Nephron progenitor cell (in vitro differentiated cells): ENCODE data around the gene LEMD2.

Experiments used
- DNase-seq: peaks from one replicate; pipeline ENCODE4 v3.0.0; 2021
- H3K27ac Mint-ChIP-seq: 2 replicates; pipeline ENCODE4 v1.8.0; 2021; ENCODE audit warnings: mild to moderate bottlenecking, moderate library complexity, mixed read lengths
- H3K27me3 Mint-ChIP-seq: 2 replicates; pipeline ENCODE4 v1.8.0; 2021; ENCODE audit warnings: mild to moderate bottlenecking, low read depth, mixed read lengths; ENCODE audit not compliant: poor library complexity
- H3K36me3 Mint-ChIP-seq: 2 replicates; pipeline ENCODE4 v1.8.0; 2021; ENCODE audit warnings: low read depth, mixed read lengths
- H3K4me1 Mint-ChIP-seq: 2 replicates; pipeline ENCODE4 v1.8.0; 2021; ENCODE audit warnings: mixed read lengths
- H3K4me3 Mint-ChIP-seq: 2 replicates; pipeline ENCODE4 v1.8.0; 2021; ENCODE audit warnings: mild to moderate bottlenecking, moderate library complexity, mixed read lengths
- H3K9me3 Mint-ChIP-seq: 2 replicates; pipeline ENCODE4 v1.8.0; 2021; ENCODE audit warnings: mild to moderate bottlenecking, moderate library complexity, mixed read lengths
- CTCF ChIP-seq: fragments of 200-600 bp; sonication (generic); IDR thresholded peaks from 2 replicates; pipeline ENCODE4 v1.5.0; 2021; ENCODE audit warnings: antibody characterized with exemption

LEMD2 gene

DNA sequence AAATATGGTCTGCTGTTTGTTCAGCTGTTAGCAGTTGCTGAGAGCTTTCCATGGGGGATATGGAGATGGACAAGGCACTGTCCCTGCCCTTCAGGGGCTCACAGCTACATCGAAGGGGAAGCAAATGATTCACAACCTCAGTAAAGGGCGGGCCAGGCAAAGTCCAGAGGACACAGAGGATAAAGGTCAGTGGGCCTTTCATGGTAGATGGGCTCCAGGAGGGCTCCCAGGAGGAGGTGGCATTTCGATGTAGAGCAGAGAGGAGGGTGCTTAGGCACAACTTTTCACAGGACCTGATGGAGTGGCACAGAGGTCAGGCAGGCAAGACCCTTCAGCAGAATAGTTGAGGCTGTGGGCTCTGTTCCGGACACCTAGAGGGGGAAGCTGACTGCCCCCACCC, 30.1 kb upstream of the LEMD2 start:
- peaks cover 27% of the 10 kb centered on the region for H3K27me3 Mint-ChIP-seq
- no peak for DNase-seq
- no peak overlapping the region for H3K27ac Mint-ChIP-seq
- TF ChIP-seq CTCF = no peak
- H3K4me1 Mint-ChIP-seq = peaks cover 22% of the 10 kb centered on the region
- H3K36me3 Mint-ChIP-seq = no peaks in the 10 kb centered on the region
- H3K9me3 Mint-ChIP-seq = no peaks in the 10 kb centered on the region
- H3K4me3 Mint-ChIP-seq = no peak overlapping the region

DNA sequence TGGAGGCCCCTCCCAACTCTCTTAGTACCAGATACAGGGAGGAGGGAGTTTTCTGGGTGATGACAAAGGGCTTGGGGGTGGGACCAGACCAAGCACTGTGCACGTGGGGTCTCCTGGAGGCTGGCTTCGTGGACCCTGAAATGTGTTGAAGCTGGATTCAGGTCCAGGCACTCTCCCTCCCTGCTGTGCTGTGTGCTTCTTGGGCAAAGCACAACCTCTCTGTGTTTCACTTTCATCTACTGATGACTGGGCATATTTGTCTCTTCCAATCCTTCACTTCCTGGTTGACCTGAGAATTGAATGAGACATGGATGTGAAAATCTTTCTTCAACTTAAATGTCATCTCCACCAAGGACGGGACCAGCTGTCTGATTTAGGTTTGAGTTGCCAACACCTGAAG, 29.4 kb upstream of the LEMD2 start:
- DNase-seq = no peak
- Mint-ChIP-seq H3K27ac (no peak overlapping the region), H3K4me1 (peaks cover 22% of the 10 kb centered on the region), H3K4me3 (no peak overlapping the region), H3K36me3 (no peaks in the 10 kb centered on the region), H3K27me3 (peaks cover 34% of the 10 kb centered on the region), H3K9me3 (no peaks in the 10 kb centered on the region)
- TF ChIP-seq CTCF = no peak

GRCh38 chr6:33817489-33817888, 28.6 kb upstream of the LEMD2 start:
- Mint-ChIP-seq H3K27ac (no peak overlapping the region), H3K9me3 (no peaks in the 10 kb centered on the region), H3K36me3 (no peaks in the 10 kb centered on the region), H3K27me3 (peaks cover 35% of the 10 kb centered on the region), H3K4me1 (peaks cover 21% of the 10 kb centered on the region), H3K4me3 (no peak overlapping the region)
- TF ChIP-seq CTCF = no peak
- DNase-seq = no peak

DNA sequence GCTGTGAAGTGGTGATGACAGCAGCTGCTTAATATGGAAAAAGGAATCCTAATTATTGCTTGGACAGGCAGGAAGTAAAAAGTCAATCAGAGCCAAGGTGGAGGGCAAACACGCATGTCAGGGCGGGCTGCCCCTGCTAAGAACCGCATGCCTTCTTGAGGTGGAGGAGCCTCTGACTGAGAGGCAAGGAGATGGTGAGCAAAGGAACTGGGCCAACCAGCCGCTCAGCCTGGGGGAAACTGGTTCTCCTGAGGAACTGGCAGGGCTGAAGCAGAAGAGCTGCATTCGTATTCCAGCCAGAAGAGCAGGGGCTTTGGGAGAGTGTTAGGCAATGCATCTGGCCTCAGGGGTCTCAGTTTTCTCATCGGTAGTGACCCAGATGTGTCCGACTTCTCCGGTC, 28.0 kb upstream of the LEMD2 start:
- Mint-ChIP-seq H3K27me3 (peaks cover 41% of the 10 kb centered on the region), H3K36me3 (no peaks in the 10 kb centered on the region), H3K4me3 (no peak overlapping the region), H3K27ac (no peak overlapping the region), H3K4me1 (peaks cover 21% of the 10 kb centered on the region), H3K9me3 (no peaks in the 10 kb centered on the region)
- no peak for DNase-seq
- TF ChIP-seq CTCF = no peak

DNA sequence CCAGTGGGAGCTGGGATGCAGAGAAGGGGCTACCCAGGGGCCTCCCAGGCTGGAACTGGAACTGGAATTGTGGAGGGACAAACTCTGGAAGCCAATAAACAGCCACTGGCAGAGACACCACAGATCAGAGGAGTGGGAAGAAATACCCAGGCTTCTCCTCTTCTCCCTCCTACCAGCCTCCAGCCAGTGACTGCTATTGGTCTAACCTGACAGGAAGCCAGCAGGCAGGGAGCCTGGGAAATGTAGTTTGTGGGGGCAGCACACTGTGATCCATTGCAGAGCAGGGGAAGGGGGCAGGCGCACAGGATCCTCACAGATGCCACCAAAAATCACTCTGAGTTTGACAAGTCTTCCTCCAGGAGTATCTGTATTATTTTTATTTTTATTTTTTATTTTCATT, 26.9 kb upstream of the LEMD2 start:
- Mint-ChIP-seq H3K27ac (no peak overlapping the region), H3K27me3 (peaks cover 45% of the 10 kb centered on the region), H3K4me1 (peaks cover 21% of the 10 kb centered on the region), H3K9me3 (no peaks in the 10 kb centered on the region), H3K36me3 (no peaks in the 10 kb centered on the region), H3K4me3 (no peak overlapping the region)
- no peak for TF ChIP-seq CTCF
- peak; percentile 58 for DNase-seq

DNA sequence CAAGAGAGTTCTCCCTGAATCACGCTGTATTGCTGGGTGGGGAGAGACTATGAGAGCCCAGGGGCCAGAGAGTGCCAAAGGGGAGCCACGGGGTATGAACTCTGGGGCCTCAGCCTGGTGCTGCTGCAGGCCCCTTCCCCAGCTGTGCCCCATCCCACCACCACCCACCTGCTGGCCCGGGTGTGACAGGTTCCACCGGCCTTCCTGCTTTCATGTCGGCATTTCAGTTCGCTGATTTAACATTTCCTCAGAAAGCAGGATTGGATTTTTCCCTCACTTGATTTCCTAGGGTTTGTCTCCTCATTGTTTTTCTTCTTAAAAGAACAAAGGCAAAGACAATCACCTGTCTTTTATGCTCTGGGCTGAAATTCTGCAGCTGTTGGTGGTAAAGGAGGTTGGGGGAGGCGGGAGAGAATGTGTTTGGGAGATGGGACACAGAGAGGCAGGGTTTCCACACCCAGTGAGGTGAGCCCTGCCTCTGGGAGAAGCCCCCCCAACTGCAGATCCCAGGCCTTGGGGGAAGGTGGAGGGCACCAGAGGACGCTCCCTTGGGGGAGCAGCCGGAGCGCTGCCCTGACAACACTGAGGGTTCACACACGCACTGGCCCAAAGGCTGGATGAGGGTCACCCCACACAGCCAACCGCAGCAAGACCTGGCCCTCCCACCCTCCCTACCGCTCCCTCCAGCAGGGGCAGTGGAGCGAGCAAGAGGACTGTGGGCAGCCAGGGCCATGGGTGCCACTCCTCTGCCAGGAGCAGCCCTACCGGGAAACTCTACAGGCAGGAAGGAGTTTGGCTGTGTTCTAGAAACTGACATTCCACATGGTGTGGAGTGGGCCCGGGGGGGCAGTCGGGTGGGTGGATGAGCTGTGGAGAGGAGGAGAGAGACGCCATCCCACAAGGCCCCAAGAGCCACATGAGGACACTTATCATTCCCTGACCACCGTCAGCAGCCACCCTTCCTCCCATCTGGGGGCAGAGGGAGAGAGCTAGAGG, 25.4 kb upstream of the LEMD2 start:
- DNase-seq = no peak
- no peaks in the 10 kb centered on the region for H3K36me3 Mint-ChIP-seq
- H3K27me3 Mint-ChIP-seq = peaks cover 48% of the 10 kb centered on the region
- H3K9me3 Mint-ChIP-seq = no peaks in the 10 kb centered on the region
- no peak overlapping the region for H3K4me3 Mint-ChIP-seq
- H3K27ac Mint-ChIP-seq = no peak overlapping the region
- H3K4me1 Mint-ChIP-seq = peaks cover 17% of the 10 kb centered on the region
- no peak for TF ChIP-seq CTCF
